A673 (cell line): ENCODE data around the gene WDFY4.

Experiments
- EZH2 ChIP-seq: fragments of 200-600 bp; sonication (generic); IDR thresholded peaks from 2 replicates; pipeline ENCODE4 v1.6.1; 2017; ENCODE audit warnings: borderline replicate concordance, low read depth, mild to moderate bottlenecking, mixed read lengths, antibody characterized with exemption, low read length; ENCODE audit not compliant: poor library complexity, severe bottlenecking
- TF ChIP-seq, protein P1 (sequence below): fragments of 300-800, 200-600 bp; sonication (generic); conservative IDR thresholded peaks from 2 replicates; pipeline ENCODE4 v1.5.1; 2017; ENCODE audit warnings: low read depth, mild to moderate bottlenecking, antibody characterized with exemption, low read length, moderate library complexity, mixed read lengths

DNA sequence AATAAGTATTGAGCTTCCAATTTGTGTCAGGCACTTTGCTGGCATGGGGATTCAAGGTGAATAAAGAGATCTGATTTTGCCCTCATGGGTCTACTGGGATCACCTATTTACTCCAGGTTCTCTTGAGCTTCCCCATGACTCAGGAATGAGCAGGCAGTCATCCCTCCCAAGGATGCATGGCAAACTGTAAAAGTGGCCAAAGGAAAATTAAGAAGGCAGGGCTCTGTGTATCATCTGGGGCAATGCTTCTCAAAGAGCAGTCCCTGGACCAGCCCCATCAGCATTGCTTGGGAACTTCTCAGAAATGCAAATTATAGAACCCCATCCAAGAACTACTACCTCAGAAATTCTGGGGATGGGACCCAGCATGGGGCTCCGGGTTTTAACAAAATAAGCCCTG, 48.7 kb downstream of the WDFY4 start:
- TF ChIP-seq, protein P1, sequence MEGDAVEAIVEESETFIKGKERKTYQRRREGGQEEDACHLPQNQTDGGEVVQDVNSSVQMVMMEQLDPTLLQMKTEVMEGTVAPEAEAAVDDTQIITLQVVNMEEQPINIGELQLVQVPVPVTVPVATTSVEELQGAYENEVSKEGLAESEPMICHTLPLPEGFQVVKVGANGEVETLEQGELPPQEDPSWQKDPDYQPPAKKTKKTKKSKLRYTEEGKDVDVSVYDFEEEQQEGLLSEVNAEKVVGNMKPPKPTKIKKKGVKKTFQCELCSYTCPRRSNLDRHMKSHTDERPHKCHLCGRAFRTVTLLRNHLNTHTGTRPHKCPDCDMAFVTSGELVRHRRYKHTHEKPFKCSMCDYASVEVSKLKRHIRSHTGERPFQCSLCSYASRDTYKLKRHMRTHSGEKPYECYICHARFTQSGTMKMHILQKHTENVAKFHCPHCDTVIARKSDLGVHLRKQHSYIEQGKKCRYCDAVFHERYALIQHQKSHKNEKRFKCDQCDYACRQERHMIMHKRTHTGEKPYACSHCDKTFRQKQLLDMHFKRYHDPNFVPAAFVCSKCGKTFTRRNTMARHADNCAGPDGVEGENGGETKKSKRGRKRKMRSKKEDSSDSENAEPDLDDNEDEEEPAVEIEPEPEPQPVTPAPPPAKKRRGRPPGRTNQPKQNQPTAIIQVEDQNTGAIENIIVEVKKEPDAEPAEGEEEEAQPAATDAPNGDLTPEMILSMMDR = no peak
- TF ChIP-seq EZH2 = no peak
